Parathyroid adenoma (tissue), 2 donors: ENCODE results near the gene TRIM52.
"Not testable (repeated sequence)": the region's sequence is repeated elsewhere in the genome, so short reads cannot be mapped to it uniquely, and the experiment has no call there.

Experiments used
- H2AFZ ChIP-seq: fragments of 300-600 bp; sonication (generic); one replicate; pipeline ENCODE4 v1.7.0; 2017; ENCODE audit warnings: antibody characterized with exemption, mild to moderate bottlenecking
- H3K27ac ChIP-seq: fragments of 300-600 bp; sonication (generic); one replicate; pipeline ENCODE4 v1.7.0; 2017
- H3K27me3 ChIP-seq: fragments of 300-600 bp; sonication (generic); one replicate; pipeline ENCODE4 v1.7.0; 2017; ENCODE audit warnings: low read length; ENCODE audit not compliant: control insufficient read depth, insufficient read depth
- H3K36me3 ChIP-seq: fragments of 300-600 bp; sonication (generic); one replicate; pipeline ENCODE4 v1.7.0; 2017; ENCODE audit warnings: low read length; ENCODE audit not compliant: control insufficient read depth, insufficient read depth
- H3K4me1 ChIP-seq: fragments of 300-600 bp; sonication (generic); one replicate; pipeline ENCODE4 v1.7.0; 2017; ENCODE audit warnings: control low read depth
- H3K4me2 ChIP-seq: fragments of 300-600 bp; sonication (generic); one replicate; pipeline ENCODE4 v1.7.0; 2017; ENCODE audit warnings: low read length
- H3K4me3 ChIP-seq: fragments of 300-600 bp; sonication (generic); one replicate; pipeline ENCODE4 v1.7.0; 2017; ENCODE audit warnings: low read depth, low read length
- H3K79me2 ChIP-seq: fragments of 300-600 bp; sonication (generic); one replicate; pipeline ENCODE4 v1.7.0; 2017; ENCODE audit warnings: control low read depth
- H3K9ac ChIP-seq: fragments of 300-600 bp; sonication (generic); one replicate; pipeline ENCODE4 v1.7.0; 2017; ENCODE audit warnings: mild to moderate bottlenecking
- H3K9me3 ChIP-seq: fragments of 300-600 bp; sonication (generic); one replicate; pipeline ENCODE4 v1.7.0; 2017; ENCODE audit warnings: low read length; ENCODE audit not compliant: control insufficient read depth
- TF ChIP-seq, protein P1 (sequence below): fragments of 300-600 bp; sonication (generic); IDR thresholded peaks from one replicate; pipeline ENCODE4 v1.7.0; 2017; ENCODE audit warnings: antibody characterized with exemption, mild to moderate bottlenecking
- donor health status: primary hyperparathyroidism.

Gene TRIM52

GRCh38 chr5:181260720-181261319, at the start of gene TRIM52:
Gene TRIM52 (minus strand): TSS chr5:181261143. CDS start chr5:181260813, 330 bp downstream.
- H3K4me1 ChIP-seq = peaks cover 3% of the 10 kb centered on the region
- peak within 1 kb of the TSS; percentile 90 for H3K4me3 ChIP-seq
- peak within 1 kb of the TSS; percentile 92 for H3K4me2 ChIP-seq
- no peaks in the 10 kb centered on the region for H3K36me3 ChIP-seq
- H3K9ac ChIP-seq = peak within 1 kb of the TSS; percentile 94
- TF ChIP-seq, protein P1, sequence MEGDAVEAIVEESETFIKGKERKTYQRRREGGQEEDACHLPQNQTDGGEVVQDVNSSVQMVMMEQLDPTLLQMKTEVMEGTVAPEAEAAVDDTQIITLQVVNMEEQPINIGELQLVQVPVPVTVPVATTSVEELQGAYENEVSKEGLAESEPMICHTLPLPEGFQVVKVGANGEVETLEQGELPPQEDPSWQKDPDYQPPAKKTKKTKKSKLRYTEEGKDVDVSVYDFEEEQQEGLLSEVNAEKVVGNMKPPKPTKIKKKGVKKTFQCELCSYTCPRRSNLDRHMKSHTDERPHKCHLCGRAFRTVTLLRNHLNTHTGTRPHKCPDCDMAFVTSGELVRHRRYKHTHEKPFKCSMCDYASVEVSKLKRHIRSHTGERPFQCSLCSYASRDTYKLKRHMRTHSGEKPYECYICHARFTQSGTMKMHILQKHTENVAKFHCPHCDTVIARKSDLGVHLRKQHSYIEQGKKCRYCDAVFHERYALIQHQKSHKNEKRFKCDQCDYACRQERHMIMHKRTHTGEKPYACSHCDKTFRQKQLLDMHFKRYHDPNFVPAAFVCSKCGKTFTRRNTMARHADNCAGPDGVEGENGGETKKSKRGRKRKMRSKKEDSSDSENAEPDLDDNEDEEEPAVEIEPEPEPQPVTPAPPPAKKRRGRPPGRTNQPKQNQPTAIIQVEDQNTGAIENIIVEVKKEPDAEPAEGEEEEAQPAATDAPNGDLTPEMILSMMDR = no peak
- H3K9me3 ChIP-seq = no peaks in the 10 kb centered on the region
- peak within 1 kb of the TSS; percentile 93 for H2AFZ ChIP-seq
- peak within 1 kb of the TSS; percentile 96 for H3K27ac ChIP-seq
- no peaks in the 10 kb centered on the region for H3K27me3 ChIP-seq
- peaks cover 20% of the 10 kb centered on the region for H3K79me2 ChIP-seq

DNA sequence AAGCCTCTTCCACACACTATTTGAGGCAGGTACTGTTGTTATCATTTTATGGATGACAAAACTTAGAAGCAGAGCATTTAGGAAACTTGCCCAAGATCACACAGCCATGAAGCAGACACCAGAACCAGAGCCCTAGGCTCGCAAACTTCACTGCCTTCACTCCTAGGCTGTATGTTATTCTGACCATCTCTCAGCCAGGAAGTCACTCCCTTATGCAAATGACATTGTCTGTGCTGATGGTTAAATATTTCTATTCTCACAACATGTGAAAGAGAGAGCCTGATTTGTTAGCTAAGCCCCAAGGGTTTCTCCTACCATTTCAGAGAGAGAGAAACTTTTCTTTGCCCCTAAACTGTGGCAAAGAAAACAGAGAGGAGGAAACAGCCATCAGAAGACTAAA, 26.4 kb upstream of the TRIM52 start:
- not testable (repeated sequence) for H3K27me3 ChIP-seq, H2AFZ ChIP-seq, H3K27ac ChIP-seq, H3K4me2 ChIP-seq, H3K9me3 ChIP-seq, H3K4me1 ChIP-seq, H3K9ac ChIP-seq, H3K79me2 ChIP-seq, H3K36me3 ChIP-seq, H3K4me3 ChIP-seq

DNA sequence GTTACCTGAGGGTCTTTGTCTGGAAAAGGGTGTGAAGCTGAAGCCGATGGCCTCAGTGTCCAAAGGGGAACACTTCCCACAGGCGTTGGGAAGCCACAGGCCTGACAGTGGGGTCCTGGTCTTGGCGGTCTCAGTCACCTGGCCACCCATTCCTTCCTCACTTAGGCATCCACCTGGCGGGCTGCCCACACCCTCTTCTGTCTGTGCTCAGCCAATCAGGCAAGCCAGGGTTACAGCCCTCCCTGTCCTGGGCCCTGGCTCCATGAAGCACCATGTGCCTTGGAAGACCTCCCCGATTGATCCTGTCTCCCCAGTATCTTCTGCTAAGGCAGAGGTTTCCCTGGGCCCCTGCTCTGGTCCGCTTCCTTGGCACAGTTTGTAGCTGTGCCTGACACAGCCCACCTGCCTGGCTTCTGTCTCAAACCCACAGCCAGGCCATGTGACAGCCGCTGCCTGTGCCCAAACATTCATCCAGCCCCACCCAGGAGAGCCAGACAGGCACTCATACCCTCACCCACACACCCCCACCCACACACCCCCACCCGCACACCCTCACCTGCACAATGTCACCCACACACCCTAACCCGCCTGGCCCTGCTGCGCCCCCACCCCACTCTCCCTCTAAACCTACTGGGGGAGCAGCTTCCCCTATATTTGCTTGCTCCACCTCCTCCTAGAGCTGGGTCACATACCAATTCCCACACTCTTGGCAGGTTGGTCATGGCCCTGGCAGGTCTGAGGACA, 25.2 kb upstream of the TRIM52 start:
- not testable (repeated sequence) for H3K79me2 ChIP-seq, H3K9ac ChIP-seq, H3K4me3 ChIP-seq, H3K27me3 ChIP-seq, H3K27ac ChIP-seq, H3K9me3 ChIP-seq, H2AFZ ChIP-seq, H3K4me2 ChIP-seq, H3K4me1 ChIP-seq, H3K36me3 ChIP-seq

DNA sequence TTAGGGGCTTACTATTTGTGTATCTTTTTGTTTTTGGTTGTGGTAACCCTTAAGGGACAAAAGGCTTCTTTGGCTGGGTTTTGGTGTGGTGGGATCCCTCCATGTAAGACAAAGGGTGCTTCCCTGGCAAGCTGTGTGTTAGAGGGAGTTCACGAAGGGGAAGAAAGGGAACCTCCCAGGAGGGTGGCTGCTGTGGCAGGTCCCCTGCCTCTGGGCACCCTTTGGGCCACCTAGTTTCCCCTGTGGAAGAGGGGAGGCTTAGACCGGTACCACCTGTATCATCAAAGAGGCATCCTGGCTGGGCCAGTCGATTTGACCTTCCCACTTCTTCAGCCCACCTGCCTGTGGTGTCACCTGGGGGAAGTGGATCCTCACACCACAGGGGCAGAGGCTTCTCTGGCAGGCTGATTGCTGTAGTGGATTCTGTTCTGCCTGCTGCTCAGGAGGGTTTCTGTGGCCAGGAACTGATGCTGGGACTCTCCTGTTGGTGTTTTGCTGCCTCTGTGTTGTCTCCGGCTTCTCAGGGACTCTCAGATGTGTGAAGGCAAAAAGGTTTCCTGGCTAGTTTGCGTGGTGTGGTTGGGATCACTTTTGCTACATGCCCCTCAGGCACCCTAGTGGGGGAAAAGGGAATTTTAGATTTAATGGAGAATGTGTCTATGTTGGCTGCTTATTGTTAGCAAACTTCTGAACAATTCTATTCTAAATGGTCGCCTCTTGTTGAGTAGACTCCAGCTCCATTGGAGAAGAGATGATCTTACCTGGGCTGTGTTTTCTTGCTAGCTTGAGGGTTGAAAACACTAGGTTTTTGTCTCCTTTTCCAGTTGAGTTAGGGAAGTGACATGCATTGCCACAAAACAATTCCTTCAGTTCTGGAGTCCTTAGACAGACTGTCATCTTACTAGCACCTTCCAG, 23.2 kb upstream of the TRIM52 start:
- TF ChIP-seq, protein P1 = peak; percentile 18
- H3K27me3 ChIP-seq, H3K9me3 ChIP-seq, H3K4me1 ChIP-seq, H3K36me3 ChIP-seq, H3K4me3 ChIP-seq, H3K27ac ChIP-seq, H3K4me2 ChIP-seq, H3K79me2 ChIP-seq, H3K9ac ChIP-seq: not testable (repeated sequence)
- peak overlapping the region; percentile 45 for H2AFZ ChIP-seq

DNA sequence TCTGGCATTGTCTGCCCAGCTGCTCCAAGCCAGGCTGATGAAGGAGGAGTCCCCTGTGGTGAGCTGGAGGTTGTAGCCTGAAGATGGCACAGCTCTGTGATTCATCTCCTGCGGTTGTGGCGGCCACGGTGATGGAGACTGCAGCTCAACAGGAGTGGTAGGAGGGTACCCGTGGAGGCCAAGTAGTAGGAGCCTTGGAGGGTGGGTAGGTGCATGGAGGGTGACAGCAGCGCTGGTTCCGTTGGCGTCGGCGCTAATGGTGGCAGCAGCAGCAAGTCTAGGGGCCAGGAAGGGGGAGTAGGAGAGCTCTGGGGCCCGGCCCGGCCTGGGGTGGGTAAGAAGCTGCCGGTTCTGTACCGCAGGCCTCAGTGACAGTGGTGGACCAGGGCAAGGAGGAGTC, 22.4 kb upstream of the TRIM52 start:
- Histone ChIP-seq H3K4me1 (no peaks in the 10 kb centered on the region), H3K79me2 (no peaks in the 10 kb centered on the region), H3K9me3 (no peaks in the 10 kb centered on the region), H2AFZ (no peak overlapping the region), H3K27me3 (no peaks in the 10 kb centered on the region), H3K36me3 (no peaks in the 10 kb centered on the region), H3K4me2 (no peak overlapping the region), H3K9ac (no peak overlapping the region), H3K27ac (no peak overlapping the region), H3K4me3 (no peak overlapping the region)
- TF ChIP-seq, protein P1 = no peak
